ENCODE data around the gene HHAT.
A peak's percentile ranks its signal among the peaks of the same experiment; 100 is the strongest.

HHAT gene

GRCh38 chr1:210541680-210542358 lies 213.1 kb downstream of the HHAT start:
- DNase-seq (ENCODE audit: low read depth, low spot score), result no peak

- no peak for DNase-seq (ENCODE audit: low read depth, low spot score)
Measured at GRCh38 chr1:210551899-210552298, 223.2 kb downstream of the HHAT start.

- no peak for DNase-seq (ENCODE audit: low read depth, low spot score)
Measured at GRCh38 chr1:210553711-210554110, 225.0 kb downstream of the HHAT start.

GRCh38 chr1:210554382-210554781 lies 225.7 kb downstream of the HHAT start:
- no peak for DNase-seq (ENCODE audit: low read depth, low spot score)

- DNase-seq (ENCODE audit: low read depth, low spot score), result no peak
Measured at GRCh38 chr1:210556475-210556874, 227.8 kb downstream of the HHAT start.

- DNase-seq (ENCODE audit: low read depth, low spot score), result no peak
Measured at GRCh38 chr1:210557426-210558077, 228.8 kb downstream of the HHAT start.

GRCh38 chr1:210558302-210558701 lies 229.6 kb downstream of the HHAT start:
- DNase-seq (ENCODE audit: low read depth, low spot score), result no peak

- no peak for DNase-seq (ENCODE audit: low read depth, low spot score)
Measured at GRCh38 chr1:210565306-210565705, 236.6 kb downstream of the HHAT start.

- DNase-seq (ENCODE audit: low read depth, low spot score), result no peak
Measured at GRCh38 chr1:210568631-210569030, 239.9 kb downstream of the HHAT start.

- DNase-seq (ENCODE audit: low read depth, low spot score), result no peak
Measured at GRCh38 chr1:210570116-210570515, 241.4 kb downstream of the HHAT start.

GRCh38 chr1:210571356-210572284 lies 242.9 kb downstream of the HHAT start:
- no peak for DNase-seq (ENCODE audit: low read depth, low spot score)

GRCh38 chr1:210573141-210573540 lies 244.4 kb downstream of the HHAT start:
- no peak for DNase-seq (ENCODE audit: low read depth, low spot score)

- DNase-seq (ENCODE audit: low read depth, low spot score), result no peak
Measured at GRCh38 chr1:210582205-210582970, 253.7 kb downstream of the HHAT start.

GRCh38 chr1:210584439-210585113 lies 255.9 kb downstream of the HHAT start:
- peak; percentile 36 for DNase-seq (ENCODE audit: low read depth, low spot score)

- DNase-seq (ENCODE audit: low read depth, low spot score), result no peak
Measured at GRCh38 chr1:210586771-210587170, 258.1 kb downstream of the HHAT start.

- no peak for DNase-seq (ENCODE audit: low read depth, low spot score)
Measured at GRCh38 chr1:210587566-210587965, 258.9 kb downstream of the HHAT start.

GRCh38 chr1:210588357-210588756 lies 259.7 kb downstream of the HHAT start:
- DNase-seq (ENCODE audit: low read depth, low spot score), result no peak

- no peak for DNase-seq (ENCODE audit: low read depth, low spot score)
Measured at GRCh38 chr1:210588946-210589345, 260.2 kb downstream of the HHAT start.

- DNase-seq (ENCODE audit: low read depth, low spot score), result no peak
Measured at GRCh38 chr1:210591214-210591613, 262.5 kb downstream of the HHAT start.

- no peak for DNase-seq (ENCODE audit: low read depth, low spot score)
Measured at GRCh38 chr1:210594605-210595004, 265.9 kb downstream of the HHAT start.

- no peak for DNase-seq (ENCODE audit: low read depth, low spot score)
Measured at GRCh38 chr1:210596641-210597040, 267.9 kb downstream of the HHAT start.

Measured in activated naive CD8-positive, alpha-beta T cell treated with anti-CD3 and anti-CD28 coated beads, Interleukin-2, amount 50 U/mL, for 16 hours (primary cell).